SK-N-MC (cell line): Measurements from ENCODE around the gene GNG2.
A peak's percentile ranks its signal among the peaks of the same experiment; 100 is the strongest.

ENCODE experiments used
- DNase-seq: peaks from one replicate; pipeline ENCODE4 v3.0.0-alpha.2; 2011; ENCODE audit warnings: low read depth, low spot score
- H3K27ac ChIP-seq: fragments of 200-600 bp; sonication (generic); 2 replicates; pipeline ENCODE4 v1.5.1; 2016; ENCODE audit warnings: mixed run types
- H3K36me3 ChIP-seq: fragments of 200-600 bp; sonication (generic); 2 replicates; pipeline ENCODE4 v1.6.1; 2017; ENCODE audit warnings: antibody characterized with exemption, low read length, mixed read lengths; ENCODE audit not compliant: insufficient read depth
- H3K4me3 ChIP-seq: fragments of 200-600 bp; sonication (generic); 2 replicates; pipeline ENCODE4 v1.5.1; 2016
- H3K9ac ChIP-seq: fragments of 200-600 bp; sonication (generic); 2 replicates; pipeline ENCODE4 v1.8.0; 2017; ENCODE audit warnings: mixed run types, mixed read lengths; ENCODE audit not compliant: insufficient read length
- H3K9me3 ChIP-seq: fragments of 200-600 bp; sonication (generic); 2 replicates; pipeline ENCODE4 v1.6.1; 2017; ENCODE audit warnings: low read depth, mild to moderate bottlenecking, antibody characterized with exemption, low read length, moderate library complexity, mixed read lengths
- EZH2 ChIP-seq: fragments of 200-600 bp; sonication (generic); IDR thresholded peaks from one replicate; pipeline ENCODE4 v1.6.1; 2017; ENCODE audit warnings: antibody characterized with exemption
- FOXP2 ChIP-seq: optimal IDR thresholded peaks from 2 replicates; pipeline ENCODE3; 2011; ENCODE audit warnings: mild to moderate bottlenecking, moderate library complexity; ENCODE audit not compliant: insufficient read depth; ENCODE audit errors: extremely low read length, control extremely low read depth
- POLR2AphosphoS5 ChIP-seq: IDR thresholded peaks from 2 replicates; pipeline ENCODE4 v1.6.1; 2012; ENCODE audit warnings: mild to moderate bottlenecking, low read depth, low read length, borderline replicate concordance

GNG2 gene

DNA sequence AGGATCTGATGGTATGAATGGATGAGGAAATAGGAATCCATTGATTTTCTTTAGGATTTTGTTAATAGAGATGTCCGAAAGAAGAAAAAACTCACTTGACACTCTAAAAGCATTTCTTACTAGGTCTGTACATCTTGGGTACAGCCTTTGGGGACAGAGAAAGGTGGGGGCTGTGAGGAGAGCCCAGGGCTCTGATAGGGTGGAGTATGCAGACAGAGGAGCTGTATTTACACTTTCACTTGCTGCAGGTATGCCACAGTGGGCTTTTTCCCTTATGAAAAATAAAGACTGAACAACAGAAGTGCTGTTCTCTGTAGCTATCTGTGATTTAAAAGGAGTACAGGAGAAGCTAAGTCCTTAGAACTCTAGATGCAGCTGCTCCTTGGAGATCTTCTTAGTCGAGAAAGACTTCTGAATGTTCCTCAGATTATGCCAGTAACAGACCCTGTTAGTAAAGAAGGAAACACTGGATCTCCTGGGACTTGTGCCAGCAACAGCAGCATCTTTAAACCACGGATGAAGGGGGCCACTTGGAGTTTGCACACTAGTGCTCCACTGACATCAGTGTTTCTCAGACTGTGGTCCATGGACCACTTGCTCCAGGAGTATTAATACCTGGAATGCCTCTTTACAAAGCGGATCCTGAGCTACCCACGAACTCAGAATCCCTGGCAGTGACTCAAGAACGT lies 109.6 kb downstream of the GNG2 start:
- H3K4me3 ChIP-seq = no peak overlapping the region
- H3K9me3 ChIP-seq = no peaks in the 10 kb centered on the region
- no peaks in the 10 kb centered on the region for H3K36me3 ChIP-seq
- DNase-seq = no peak
- no peak overlapping the region for H3K27ac ChIP-seq
- TF ChIP-seq POLR2AphosphoS5 = no peak
- TF ChIP-seq FOXP2 = no peak
- TF ChIP-seq EZH2 = no peak
- no peak overlapping the region for H3K9ac ChIP-seq

- H3K9me3 ChIP-seq = no peaks in the 10 kb centered on the region; the same call in 1 of the 2 replicates
- TF ChIP-seq FOXP2 (no peak), EZH2 (no peak), POLR2AphosphoS5 (no peak)
Measured at GRCh38 chr14:51972566-51972965, 112.2 kb downstream of the GNG2 start.

GRCh38 chr14:51977075-51977474 lies 116.7 kb downstream of the GNG2 start:
- no peak overlapping the region for H3K27ac ChIP-seq
- no peak overlapping the region for H3K4me3 ChIP-seq
- H3K9ac ChIP-seq = no peak overlapping the region
- H3K9me3 ChIP-seq = no peaks in the 10 kb centered on the region; the same call in 1 of the 2 replicates
- no peak for DNase-seq
- no peaks in the 10 kb centered on the region for H3K36me3 ChIP-seq
- TF ChIP-seq POLR2AphosphoS5 (no peak), FOXP2 (no peak), EZH2 (no peak)

More at GRCh38 chr14:51972566-51972965, 112.2 kb downstream of the GNG2 start:
- Histone ChIP-seq H3K27ac (no peak overlapping the region), H3K4me3 (no peak overlapping the region), H3K36me3 (no peaks in the 10 kb centered on the region), H3K9ac (no peak overlapping the region)
- no peak for DNase-seq

DNA sequence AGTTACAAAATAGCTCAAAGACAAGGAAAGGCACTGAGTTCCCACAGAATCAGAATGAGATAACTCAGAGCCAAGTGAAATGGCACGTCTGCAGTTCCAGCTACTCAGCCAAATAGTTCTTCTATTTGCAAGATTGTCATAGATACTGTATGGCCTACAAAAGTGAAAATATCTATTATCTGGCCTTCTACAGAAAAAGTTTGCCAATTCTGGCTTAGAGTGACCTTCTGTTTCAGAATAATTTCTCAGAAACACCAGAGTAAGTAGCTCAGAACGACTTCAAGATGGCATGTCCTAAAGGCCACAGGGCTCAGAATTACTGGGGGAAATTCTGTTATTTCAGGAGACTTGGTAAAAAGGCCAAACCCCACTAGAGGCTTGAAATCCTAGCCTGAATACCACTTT lies 118.3 kb downstream of the GNG2 start:
- H3K9ac ChIP-seq = no peak overlapping the region
- no peak for DNase-seq
- H3K4me3 ChIP-seq = no peak overlapping the region
- H3K36me3 ChIP-seq = no peaks in the 10 kb centered on the region
- H3K9me3 ChIP-seq = no peaks in the 10 kb centered on the region; the same call in 1 of the 2 replicates
- TF ChIP-seq FOXP2 = no peak
- no peak for TF ChIP-seq EZH2
- TF ChIP-seq POLR2AphosphoS5 = no peak
- no peak overlapping the region for H3K27ac ChIP-seq

- no peaks in the 10 kb centered on the region for H3K36me3 ChIP-seq
- TF ChIP-seq EZH2 (no peak), FOXP2 (no peak), POLR2AphosphoS5 (no peak)
- H3K9me3 ChIP-seq = no peaks in the 10 kb centered on the region; the same call in 1 of the 2 replicates
- no peak overlapping the region for H3K9ac ChIP-seq
- no peak overlapping the region for H3K4me3 ChIP-seq
- peak; percentile 57 for DNase-seq
- H3K27ac ChIP-seq = no peak overlapping the region
Measured at GRCh38 chr14:51979088-51979709, 118.8 kb downstream of the GNG2 start.

DNA sequence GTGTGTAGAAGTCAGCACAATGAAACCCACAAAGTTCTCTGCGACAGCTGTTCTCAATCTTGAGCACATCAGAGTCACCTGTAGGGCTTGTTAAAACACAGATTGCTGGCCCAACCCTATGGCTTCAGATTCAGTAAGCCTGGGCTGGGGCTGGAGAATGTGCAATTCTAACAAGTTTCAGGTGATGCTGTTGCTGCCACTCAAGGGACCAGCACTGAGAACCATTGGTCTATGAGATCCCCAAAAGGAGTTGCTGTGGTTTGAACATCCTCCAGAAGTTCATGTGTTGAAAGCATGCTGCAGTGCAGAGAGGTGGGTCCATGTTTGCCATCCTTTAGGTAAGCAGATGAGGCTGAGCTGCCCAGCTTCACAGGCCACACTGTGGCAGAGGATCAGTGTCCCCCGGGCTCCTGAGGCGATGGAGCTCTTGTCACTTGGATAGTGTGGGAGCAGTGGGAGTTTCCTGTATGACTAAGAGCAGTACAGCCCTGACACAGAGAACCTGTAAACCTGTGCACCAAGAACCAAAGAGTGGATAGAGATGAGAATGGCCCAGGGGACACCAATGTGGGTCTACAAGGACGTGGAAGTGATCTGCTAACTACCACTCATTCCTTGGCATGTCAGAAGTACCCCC lies 120.9 kb downstream of the GNG2 start:
- no peak overlapping the region for H3K27ac ChIP-seq
- no peaks in the 10 kb centered on the region for H3K36me3 ChIP-seq

GRCh38 chr14:51988221-51988620 lies 127.8 kb downstream of the GNG2 start:
- DNase-seq = no peak
- TF ChIP-seq EZH2 (no peak), FOXP2 (no peak), POLR2AphosphoS5 (no peak)
- Histone ChIP-seq H3K4me3 (no peak overlapping the region), H3K9ac (no peak overlapping the region), H3K9me3 (no peaks in the 10 kb centered on the region), H3K27ac (no peak overlapping the region), H3K36me3 (peaks cover 23% of the 10 kb centered on the region)

More for the DNA sequence above, 120.9 kb downstream of the GNG2 start:
- no peak for DNase-seq
- no peak overlapping the region for H3K9ac ChIP-seq
- no peak for TF ChIP-seq POLR2AphosphoS5
- no peaks in the 10 kb centered on the region; the same call in 1 of the 2 replicates for H3K9me3 ChIP-seq
- H3K4me3 ChIP-seq = no peak overlapping the region

DNA sequence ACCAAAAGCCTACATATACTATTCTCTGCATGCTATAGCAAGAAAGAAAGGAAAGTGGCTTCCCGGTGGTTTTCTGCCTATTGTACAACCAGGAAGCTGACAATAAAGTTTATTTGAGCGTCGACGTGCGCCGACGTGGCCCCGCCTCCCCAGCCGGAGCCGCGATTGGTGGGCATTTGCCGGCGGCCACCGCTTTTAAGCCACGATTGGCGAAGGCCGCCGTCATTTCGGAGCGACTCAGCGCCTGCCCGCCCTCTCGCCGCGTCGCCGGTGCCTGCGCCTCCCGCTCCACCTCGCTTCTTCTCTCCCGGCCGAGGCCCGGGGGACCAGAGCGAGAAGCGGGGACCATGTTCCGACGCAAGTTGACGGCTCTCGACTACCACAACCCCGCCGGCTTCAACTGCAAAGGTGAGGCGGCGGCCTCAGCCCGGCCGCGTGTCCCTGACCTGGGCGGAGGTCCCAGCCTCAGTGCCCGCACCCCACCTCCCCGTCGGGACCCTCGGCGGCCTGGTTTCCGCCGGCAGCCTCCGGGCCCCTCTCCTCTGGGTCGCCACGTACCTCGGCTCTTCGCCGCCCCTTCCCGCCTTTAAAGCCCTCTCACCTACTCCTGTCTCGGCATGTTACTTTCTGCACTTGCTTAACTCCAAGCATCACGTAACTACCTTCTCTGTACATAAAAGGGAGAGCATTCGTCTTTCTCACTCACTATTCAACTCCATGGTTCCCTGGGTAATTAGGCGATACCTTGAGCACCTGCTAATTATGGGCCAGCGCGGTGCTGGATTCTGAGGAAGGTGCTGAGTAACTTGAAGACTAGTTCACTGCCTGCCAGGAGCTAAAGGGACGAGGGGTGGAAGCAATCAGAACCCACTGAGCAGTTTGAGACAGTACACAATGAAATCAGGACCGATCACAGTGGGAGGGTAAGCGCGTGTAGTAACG lies 129.2 kb downstream of the GNG2 start, which contains the start of gene RTRAF:
RTRAF (plus strand) TSS at position 254 of the 942 bp plus-strand sequence; CDS start at position 348, 94 bp downstream.
- no peak for TF ChIP-seq FOXP2
- TF ChIP-seq POLR2AphosphoS5 = peak; percentile 85
- TF ChIP-seq EZH2 = no peak
- Histone ChIP-seq H3K4me3 (peak within 1 kb of the TSS; percentile 88), H3K9me3 (no peaks in the 10 kb centered on the region), H3K36me3 (peaks cover 36% of the 10 kb centered on the region), H3K27ac (no peak within 1 kb of the TSS; the same call in 1 of the 2 replicates), H3K9ac (peak within 1 kb of the TSS; percentile 94)
- peak; percentile 57 for DNase-seq
